GM18517 (cell line): ENCODE results near the gene TTC23.
"Not testable (repeated sequence)": the region's sequence is repeated elsewhere in the genome, so short reads cannot be mapped to it uniquely, and the experiment has no call there.

Experiments
- ATAC-seq: cut with Tn5 transposase; IDR thresholded peaks from one replicate; pipeline ENCODE4 v1.9.1; 2021; ENCODE audit warnings: mild to moderate bottlenecking, moderate library complexity; ENCODE audit not compliant: unreplicated experiment

TTC23 gene

GRCh38 chr15:99250494-99250856 is 1.1 kb upstream of the TTC23 start:
- no peak for ATAC-seq

GRCh38 chr15:99250001-99250400 is 620 bp upstream of the TTC23 start:
- ATAC-seq, result no peak

GRCh38 chr15:99248000-99248715 is 1.2 kb downstream of the TTC23 start:
- no peak for ATAC-seq

- ATAC-seq, result no peak
Observed at GRCh38 chr15:99247062-99247461, 2.3 kb downstream of the TTC23 start.

GRCh38 chr15:99244306-99244705 is 5.1 kb downstream of the TTC23 start:
- ATAC-seq, result no peak

- no peak for ATAC-seq
Observed at GRCh38 chr15:99241752-99242151, 7.6 kb downstream of the TTC23 start.

GRCh38 chr15:99239545-99240198 is 9.7 kb downstream of the TTC23 start:
- peak; percentile 91 for ATAC-seq

- no peak for ATAC-seq
Observed at GRCh38 chr15:99238849-99239248, 10.5 kb downstream of the TTC23 start.

- not testable (repeated sequence) for ATAC-seq
Observed at GRCh38 chr15:99234160-99234559, 15.2 kb downstream of the TTC23 start.

GRCh38 chr15:99232740-99233139 is 16.6 kb downstream of the TTC23 start:
- no peak for ATAC-seq

GRCh38 chr15:99230867-99231266 is 18.5 kb downstream of the TTC23 start:
- ATAC-seq, result no peak

- no peak for ATAC-seq
Observed at GRCh38 chr15:99228120-99228770, 21.1 kb downstream of the TTC23 start.

- no peak for ATAC-seq
Observed at GRCh38 chr15:99226802-99227201, 22.6 kb downstream of the TTC23 start.

GRCh38 chr15:99224372-99225214 is 24.8 kb downstream of the TTC23 start:
- ATAC-seq, result no peak

GRCh38 chr15:99213187-99213811 is 36.1 kb downstream of the TTC23 start:
- ATAC-seq, result peak; percentile 59

GRCh38 chr15:99212406-99212805 is 37.0 kb downstream of the TTC23 start:
- no peak for ATAC-seq

- no peak for ATAC-seq
Observed at GRCh38 chr15:99211926-99212325, 37.5 kb downstream of the TTC23 start.

- no peak for ATAC-seq
Observed at GRCh38 chr15:99210334-99210733, 39.0 kb downstream of the TTC23 start.

- no peak for ATAC-seq
Observed at GRCh38 chr15:99209326-99209725, 40.1 kb downstream of the TTC23 start.

GRCh38 chr15:99207672-99208071 is 41.7 kb downstream of the TTC23 start:
- no peak for ATAC-seq

- ATAC-seq, result no peak
Observed at GRCh38 chr15:99202176-99202552, 47.2 kb downstream of the TTC23 start.
